Measurements from ENCODE around the gene NR2F2. TPM values are rescaled to one million over a fixed set of nuclear protein-coding genes. Genes with fewer than 3 reads are reported as not detected.

Gene NR2F2
- total and polyA plus RNA-seq, 8 donors: 7.0 to 25.6 (median 14.0) TPM

DNA sequence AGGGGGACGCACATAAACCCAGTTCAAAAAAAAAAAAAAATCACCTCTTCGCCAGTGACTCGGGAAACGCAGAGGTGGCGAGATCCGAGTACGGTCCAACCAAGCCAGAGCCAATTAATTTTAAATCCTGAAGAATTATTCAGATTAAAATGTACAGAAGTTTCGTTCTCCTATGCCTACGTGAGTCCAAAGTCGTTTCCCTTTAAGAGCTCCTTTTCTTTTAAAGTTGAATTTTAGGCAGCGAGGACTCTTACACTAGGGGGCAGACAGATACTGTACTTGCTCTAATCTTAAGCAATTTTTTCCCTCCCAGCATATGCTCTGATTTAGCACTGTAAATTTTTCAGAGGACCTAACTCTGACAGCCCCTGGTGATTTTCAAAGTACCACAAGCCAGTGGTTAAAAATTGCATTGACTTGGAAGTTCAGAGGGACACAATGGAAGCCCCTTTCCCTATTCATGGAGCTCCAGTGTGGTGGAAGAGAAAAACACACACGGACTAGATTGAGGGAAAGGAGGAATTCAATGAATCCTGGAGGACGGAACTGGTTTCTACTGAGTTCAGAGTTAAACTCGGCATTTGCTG is 3.3 kb upstream of the NR2F2 start:
- Histone ChIP-seq H3K27ac (peak overlapping the region in 3 of 4 donors; percentile 7 to 77 (median 55)), H3K4me1 (no peaks in the 10 kb centered on the region), H3K4me3 (peak overlapping the region; percentile 19 to 47 (median 34)), H3K9me3 (no peaks in the 10 kb centered on the region), H3K27me3 (no peaks in the 10 kb centered on the region), H3K36me3 (no peaks in the 10 kb centered on the region)
- DNase-seq: peak in 1 of 6 donors; percentile 51
- TF ChIP-seq, protein P1, sequence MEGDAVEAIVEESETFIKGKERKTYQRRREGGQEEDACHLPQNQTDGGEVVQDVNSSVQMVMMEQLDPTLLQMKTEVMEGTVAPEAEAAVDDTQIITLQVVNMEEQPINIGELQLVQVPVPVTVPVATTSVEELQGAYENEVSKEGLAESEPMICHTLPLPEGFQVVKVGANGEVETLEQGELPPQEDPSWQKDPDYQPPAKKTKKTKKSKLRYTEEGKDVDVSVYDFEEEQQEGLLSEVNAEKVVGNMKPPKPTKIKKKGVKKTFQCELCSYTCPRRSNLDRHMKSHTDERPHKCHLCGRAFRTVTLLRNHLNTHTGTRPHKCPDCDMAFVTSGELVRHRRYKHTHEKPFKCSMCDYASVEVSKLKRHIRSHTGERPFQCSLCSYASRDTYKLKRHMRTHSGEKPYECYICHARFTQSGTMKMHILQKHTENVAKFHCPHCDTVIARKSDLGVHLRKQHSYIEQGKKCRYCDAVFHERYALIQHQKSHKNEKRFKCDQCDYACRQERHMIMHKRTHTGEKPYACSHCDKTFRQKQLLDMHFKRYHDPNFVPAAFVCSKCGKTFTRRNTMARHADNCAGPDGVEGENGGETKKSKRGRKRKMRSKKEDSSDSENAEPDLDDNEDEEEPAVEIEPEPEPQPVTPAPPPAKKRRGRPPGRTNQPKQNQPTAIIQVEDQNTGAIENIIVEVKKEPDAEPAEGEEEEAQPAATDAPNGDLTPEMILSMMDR (IDR thresholded peaks at IDR 0.05): peak; percentile 34 to 65 (median 50)
- intact Hi-C loops (cut with DNase I): no loop called here
- FAIRE-seq: peak; percentile 75
- 4 to 5% methylated on average over 14 of the region's 14 CpGs for WGBS, 2 donors
- ATAC-seq: peak; percentile 45 to 75 (median 70)

DNA sequence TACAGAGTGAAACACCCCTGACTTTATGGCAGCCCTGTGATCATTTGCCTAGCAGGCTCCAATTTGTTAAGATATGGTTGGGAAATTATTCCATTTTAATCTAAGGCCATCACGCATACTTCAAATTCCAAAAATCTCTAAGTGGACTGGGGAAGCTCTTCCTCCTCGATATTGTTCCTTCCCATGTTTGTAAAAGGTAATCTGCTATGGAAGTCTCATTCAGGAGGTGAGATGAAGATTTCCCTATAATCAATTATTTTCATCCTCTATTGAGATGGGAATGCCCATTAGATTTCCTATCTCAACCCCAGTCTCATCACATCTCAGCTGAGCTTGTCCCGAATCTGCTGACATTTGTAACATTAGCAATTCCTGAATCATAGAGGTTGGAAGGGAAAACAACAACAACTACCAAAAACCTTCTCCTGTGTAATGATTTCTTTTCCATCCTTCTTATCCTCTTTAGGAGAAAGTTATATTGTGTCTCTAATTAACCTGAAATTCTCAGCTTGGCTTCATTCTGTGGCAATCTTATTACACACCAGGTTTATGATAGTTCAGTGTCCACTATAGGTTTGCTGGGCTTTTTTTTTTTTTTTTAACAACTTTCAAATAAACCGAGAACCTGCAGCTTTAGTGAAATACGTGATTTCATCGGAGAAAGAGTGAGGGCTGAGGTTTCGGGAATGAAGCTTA is 2.2 kb upstream of the NR2F2 start:
- DNase-seq: no peak
- intact Hi-C loops (cut with DNase I): no loop called here
- TF ChIP-seq, protein P1 (IDR thresholded peaks at IDR 0.05): no peak
- H3K27me3 ChIP-seq: no peaks in the 10 kb centered on the region
- H3K4me1 ChIP-seq: no peaks in the 10 kb centered on the region
- ATAC-seq: no peak
- H3K4me3 ChIP-seq: peak overlapping the region in 1 of 4 donors; percentile 47
- FAIRE-seq: no peak
- peak overlapping the region in 1 of 4 donors; percentile 77 for H3K27ac ChIP-seq
- H3K9me3 ChIP-seq: no peaks in the 10 kb centered on the region
- 71 to 76% methylated on average over 7 of the region's 7 CpGs for whole genome bisulfite sequencing, 2 donors
- no peaks in the 10 kb centered on the region for H3K36me3 ChIP-seq

DNA sequence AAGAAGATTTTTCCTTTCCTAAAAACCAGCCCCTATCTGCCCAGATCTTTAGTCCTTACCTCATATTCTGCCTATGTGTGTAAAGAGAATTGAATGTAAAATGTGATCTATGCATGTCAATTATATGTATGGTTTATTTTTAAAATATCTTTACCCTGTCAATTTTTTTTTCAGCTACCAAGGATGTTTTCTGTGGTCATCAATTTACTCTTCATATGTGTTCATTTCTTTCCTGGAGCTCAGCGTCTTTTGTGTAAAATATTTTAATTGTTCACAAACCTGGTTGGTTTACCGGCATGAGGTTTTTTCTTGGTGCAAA is 1.7 kb upstream of the NR2F2 start:
- no peak overlapping the region for H3K4me3 ChIP-seq
- H3K27ac ChIP-seq: peak overlapping the region in 1 of 4 donors; percentile 80
- no peaks in the 10 kb centered on the region for H3K36me3 ChIP-seq
- WGBS, 2 donors: 72 to 90% methylated on average over 2 of the region's 2 CpGs
- H3K27me3 ChIP-seq: no peaks in the 10 kb centered on the region
- DNase-seq: no peak
- no peak for ATAC-seq
- no peaks in the 10 kb centered on the region for H3K4me1 ChIP-seq
- FAIRE-seq: no peak
- intact Hi-C loops (cut with DNase I): no loop called here
- TF ChIP-seq, protein P1 (IDR thresholded peaks at IDR 0.05): no peak
- H3K9me3 ChIP-seq: no peaks in the 10 kb centered on the region

DNA sequence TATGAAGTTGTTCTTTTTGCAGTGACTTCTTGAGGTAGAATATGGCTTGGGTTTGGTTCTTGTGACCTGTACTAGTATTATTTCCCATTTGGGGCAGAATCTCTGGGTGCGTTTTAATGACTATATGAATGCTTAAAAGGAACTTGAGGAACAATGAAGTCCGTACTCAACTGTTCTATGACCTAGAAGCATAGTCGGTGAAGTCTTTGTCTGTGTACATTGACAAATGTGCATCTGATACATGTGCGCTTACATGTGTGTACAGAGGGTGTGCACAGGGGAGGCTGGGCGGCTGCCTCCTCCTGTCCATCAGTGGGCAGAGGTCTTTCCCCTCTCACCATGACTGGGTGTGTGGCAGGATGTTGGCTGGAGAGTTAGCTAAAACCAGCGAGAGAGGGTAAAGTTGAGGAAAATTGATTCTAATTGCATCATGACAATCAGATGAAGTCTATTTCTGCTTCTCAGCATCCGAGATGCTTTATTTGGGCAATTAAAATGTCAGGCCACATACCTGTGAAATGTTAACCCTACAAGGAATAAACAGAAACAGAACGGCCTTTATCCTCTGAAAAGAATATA is 1.0 kb upstream of the NR2F2 start:
- peak overlapping the region; percentile 26 to 64 (median 46) for H3K4me3 ChIP-seq
- DNase-seq: no peak
- TF ChIP-seq, protein P1 (IDR thresholded peaks at IDR 0.05): no peak
- H3K36me3 ChIP-seq: no peaks in the 10 kb centered on the region
- no peaks in the 10 kb centered on the region for H3K27me3 ChIP-seq
- H3K9me3 ChIP-seq: no peaks in the 10 kb centered on the region
- 47 to 49% methylated on average over 8 of the region's 8 CpGs for WGBS, 2 donors
- H3K4me1 ChIP-seq: no peaks in the 10 kb centered on the region
- no peak for ATAC-seq
- no peak for FAIRE-seq
- H3K27ac ChIP-seq: peak overlapping the region; percentile 9 to 80 (median 62)
- intact Hi-C loops (cut with DNase I): no loop called here
